Right lobe of liver (tissue), 6 donors: ENCODE results near the gene SCYL1. TPM values are rescaled to one million over a fixed set of nuclear protein-coding genes. Genes with fewer than 3 reads are reported as not detected.
A peak's percentile ranks its signal among the peaks of the same experiment; 100 is the strongest.

ENCODE experiments used
- ATAC-seq, 4 donors: fragments of 200-7000 bp; cut with Tn5 transposase; one replicate each; pipeline ENCODE4 v1.9.1; 2020; ENCODE audit warnings: mild to moderate bottlenecking in 4 of 4, moderate library complexity in 4 of 4
- DNase-seq, 3 donors: peaks; one replicate each; pipeline ENCODE4 v3.0.0-alpha.2; 2020
- H3K27ac ChIP-seq, 3 donors: fragments of 200-600 bp; one replicate each; pipeline ENCODE4 v1.8.0; 2022
- H3K27me3 ChIP-seq, 2 donors: fragments of 200-600 bp; one replicate each; pipeline ENCODE4 v1.8.0; 2022
- H3K36me3 ChIP-seq, 4 donors: fragments of 200-600 bp; sonication (generic) in 1 of 4; one replicate each; pipeline versions ENCODE4 v1.5.1 to v1.8.0; 2017 to 2022; ENCODE audit warnings: control low read depth in 1 of 4
- H3K4me1 ChIP-seq, 4 donors: fragments of 200-600 bp; sonication (generic) in 1 of 4; one replicate each; pipeline versions ENCODE4 v1.5.1 to v1.8.0; 2017 to 2022; ENCODE audit warnings: control low read depth in 1 of 4
- H3K4me3 ChIP-seq, 3 donors: fragments of 200-600 bp; one replicate each; pipeline ENCODE4 v1.8.0; 2022
- H3K9me3 ChIP-seq, 4 donors: fragments of 200-600 bp; sonication (generic) in 1 of 4; one replicate each; pipeline versions ENCODE4 v1.5.1 to v1.8.0; 2017 to 2022; ENCODE audit warnings: control low read depth in 1 of 4
- POLR2A ChIP-seq: fragments of 450-650 bp; IDR thresholded peaks from one replicate; pipeline ENCODE4 v1.6.1; 2017; ENCODE audit warnings: antibody characterized with exemption, mild to moderate bottlenecking
- WGBS: methylation state at CpG from one replicate; pipeline ENCODE4 v1.1.6; 2018; ENCODE audit warnings: low coverage, low lambda C conversion rate; ENCODE audit not compliant: insufficient coverage; ENCODE audit errors: missing lambda C conversion rate; 5-methylcytosine and 5-hydroxymethylcytosine counted together
- intact Hi-C, 2 donors: fragments of 100-400 bp; cut with DNase I; formaldehyde crosslinking; loops; one replicate each; pipeline versions ENCODE4 v1.11.2 to v1.14.1; 2022
- total RNA-seq, 6 experiments: library from RNA; depleted of rRNA in 2 of 6; stranded (reverse); fragments of >200 nt in 2 of 6; fragmentation: NEBNext Ultra II Directional in 3 of 6; extraction: Animal tissue kit (Norgen Biotek cat#: 25700) in 3 of 6; gene quantifications; one replicate each; pipeline versions ENCODE4 v1.1.0 to v1.2.4, GENCODE V29; 2016 to 2023
- TF ChIP-seq, protein P1 (sequence below), 4 donors: fragments of 200-600 bp in 3 of 4; fragments of 450-650 bp in 1 of 4; IDR thresholded peaks; one replicate each; pipeline versions ENCODE4 v1.5.1 to v1.8.0; 2016 to 2022; ENCODE audit warnings: antibody characterized with exemption in 4 of 4, mild to moderate bottlenecking in 2 of 4
- donor health status: DM: no; HTN: yes; CAD: no.
- donor health status: DM: no; HTN: no; CAD: no.
- donor health status: DM: no; HTN: no; CAD: no.
- donor health status: DM: no; HTN: yes; CAD: no.
- donor health status: DM: no; HTN: yes; CAD: no.

SCYL1 gene
- total RNA-seq, 6 experiments from 2014 or later: 51.3 to 82.3 (median 57.0) TPM

DNA sequence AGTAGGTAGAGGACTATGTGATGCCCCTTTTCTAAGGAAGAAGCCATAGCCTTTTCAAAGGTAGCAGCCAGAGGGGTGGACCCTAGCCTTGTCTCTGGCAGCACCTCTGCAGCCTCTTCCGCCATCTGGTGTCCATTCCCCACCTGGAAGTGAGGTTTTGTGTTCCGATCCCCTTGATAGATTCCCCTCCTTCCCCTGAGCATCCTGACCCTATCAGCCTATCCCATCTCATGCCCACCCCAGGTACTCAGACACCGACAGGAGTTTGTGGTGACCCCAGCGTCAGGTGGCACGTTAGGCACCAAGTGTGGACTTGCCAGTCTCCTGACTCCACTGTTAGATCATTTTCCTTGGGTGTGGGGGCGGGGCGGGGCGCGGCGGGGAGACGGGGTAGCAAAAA, 47.1 kb downstream of the SCYL1 start:
- TF ChIP-seq, protein P1, sequence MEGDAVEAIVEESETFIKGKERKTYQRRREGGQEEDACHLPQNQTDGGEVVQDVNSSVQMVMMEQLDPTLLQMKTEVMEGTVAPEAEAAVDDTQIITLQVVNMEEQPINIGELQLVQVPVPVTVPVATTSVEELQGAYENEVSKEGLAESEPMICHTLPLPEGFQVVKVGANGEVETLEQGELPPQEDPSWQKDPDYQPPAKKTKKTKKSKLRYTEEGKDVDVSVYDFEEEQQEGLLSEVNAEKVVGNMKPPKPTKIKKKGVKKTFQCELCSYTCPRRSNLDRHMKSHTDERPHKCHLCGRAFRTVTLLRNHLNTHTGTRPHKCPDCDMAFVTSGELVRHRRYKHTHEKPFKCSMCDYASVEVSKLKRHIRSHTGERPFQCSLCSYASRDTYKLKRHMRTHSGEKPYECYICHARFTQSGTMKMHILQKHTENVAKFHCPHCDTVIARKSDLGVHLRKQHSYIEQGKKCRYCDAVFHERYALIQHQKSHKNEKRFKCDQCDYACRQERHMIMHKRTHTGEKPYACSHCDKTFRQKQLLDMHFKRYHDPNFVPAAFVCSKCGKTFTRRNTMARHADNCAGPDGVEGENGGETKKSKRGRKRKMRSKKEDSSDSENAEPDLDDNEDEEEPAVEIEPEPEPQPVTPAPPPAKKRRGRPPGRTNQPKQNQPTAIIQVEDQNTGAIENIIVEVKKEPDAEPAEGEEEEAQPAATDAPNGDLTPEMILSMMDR (IDR thresholded peaks at IDR 0.05): peak in 3 of 4 donors; percentile 32 to 33 (median 32)
- no peak for TF ChIP-seq POLR2A
- Histone ChIP-seq H3K36me3 (no peaks in the 10 kb centered on the region), H3K4me3 (peak overlapping the region; percentile 53 to 70 (median 55)), H3K4me1 (peaks cover 0 to 55% (median 20%) of the 10 kb centered on the region in 4 donors), H3K27ac (peak overlapping the region; percentile 25 to 68 (median 67)), H3K27me3 (no peaks in the 10 kb centered on the region), H3K9me3 (no peaks in the 10 kb centered on the region)
- ATAC-seq: no peak
- 3% methylated on average over 10 of the region's 11 CpGs for WGBS
- peak in 1 of 3 donors; percentile 42 for DNase-seq
- intact Hi-C loops: loop anchor here in 1 of 2 donors (5.0 kb wide), 1 partner anchor 35 kb away; no protein-coding TSS in a partner anchor

DNA sequence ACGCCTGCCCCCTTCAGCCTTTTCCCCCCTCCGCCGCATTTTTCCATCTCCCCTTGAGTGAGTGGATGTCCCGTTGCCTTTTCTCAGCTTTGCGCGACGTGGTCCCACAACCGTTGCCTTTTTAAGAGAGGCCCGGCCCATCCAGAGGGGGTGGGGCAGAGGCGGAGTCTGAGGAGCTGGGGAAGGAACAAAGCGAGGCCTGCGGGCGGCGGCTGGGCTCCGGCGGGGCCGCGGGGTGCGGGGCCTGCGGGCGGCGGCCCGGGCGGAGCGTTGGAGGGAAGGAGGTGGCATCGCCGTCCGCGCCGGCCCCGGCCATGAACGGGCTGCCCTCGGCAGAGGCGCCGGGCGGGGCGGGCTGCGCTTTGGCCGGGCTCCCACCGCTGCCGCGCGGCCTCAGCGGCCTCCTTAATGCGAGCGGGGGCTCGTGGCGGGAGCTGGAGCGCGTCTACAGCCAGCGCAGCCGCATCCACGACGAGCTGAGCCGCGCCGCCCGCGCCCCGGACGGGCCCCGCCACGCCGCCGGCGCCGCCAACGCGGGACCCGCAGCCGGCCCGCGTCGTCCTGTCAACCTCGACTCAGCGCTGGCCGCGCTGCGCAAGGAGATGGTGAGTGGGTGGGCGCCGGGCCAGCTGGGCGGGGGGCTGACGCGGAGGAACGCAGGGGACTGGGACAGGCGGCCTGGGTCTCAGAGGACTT, 47.6 kb downstream of the SCYL1 start, which contains the start of gene FAM89B:
Gene FAM89B (plus strand): TSS at position 183 of the 696 bp plus-strand sequence. CDS start 132 bp downstream, at position 315.
- Histone ChIP-seq H3K9me3 (no peaks in the 10 kb centered on the region), H3K27ac (peak within 1 kb of the TSS; percentile 31 to 83 (median 68)), H3K4me3 (peak within 1 kb of the TSS; percentile 86 to 99 (median 93)), H3K27me3 (no peaks in the 10 kb centered on the region), H3K36me3 (no peaks in the 10 kb centered on the region), H3K4me1 (peaks cover 0 to 60% (median 20%) of the 10 kb centered on the region in 4 donors)
- ATAC-seq: peak; percentile 15 to 43 (median 38)
- DNase-seq: peak; percentile 93
- whole genome bisulfite sequencing: 0% methylated on average over 27 of the region's 86 CpGs
- peak; percentile 60 for TF ChIP-seq POLR2A
- TF ChIP-seq, protein P1 (IDR thresholded peaks at IDR 0.05): no peak
- intact Hi-C loops: loop anchor here in 1 of 2 donors (5.0 kb wide), 1 partner anchor 35 kb away; no protein-coding TSS in a partner anchor

DNA sequence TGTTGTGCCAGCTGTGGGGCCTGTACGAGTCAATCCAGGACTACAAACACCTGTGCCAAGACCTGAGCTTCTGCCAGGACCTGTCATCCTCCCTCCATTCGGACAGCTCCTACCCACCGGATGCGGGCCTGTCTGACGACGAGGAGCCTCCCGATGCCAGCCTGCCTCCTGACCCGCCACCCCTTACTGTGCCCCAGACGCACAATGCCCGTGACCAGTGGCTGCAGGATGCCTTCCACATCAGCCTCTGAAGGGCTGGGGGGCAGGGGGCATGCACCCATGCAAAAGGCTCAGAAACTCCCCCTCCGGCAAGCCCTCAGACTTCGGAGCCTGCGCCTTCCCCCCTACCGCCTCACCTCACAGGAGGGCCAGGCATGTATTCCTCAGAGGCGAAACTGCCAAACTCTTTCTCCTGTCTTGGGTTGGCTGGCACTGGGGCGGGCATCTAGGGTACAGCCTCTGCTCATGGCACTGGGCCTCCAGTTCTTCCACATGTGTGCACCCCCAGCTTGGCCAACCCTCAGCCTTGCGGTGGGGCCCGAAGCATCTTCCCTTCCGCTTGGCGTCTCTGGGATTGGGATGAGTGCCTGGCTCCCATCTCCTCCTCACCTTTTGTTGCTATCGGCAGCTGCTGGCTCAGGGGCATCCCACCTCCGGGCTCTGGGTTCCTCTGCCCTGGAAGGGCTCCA, 48.7 kb downstream of the SCYL1 start:
- H3K27me3 ChIP-seq: no peaks in the 10 kb centered on the region
- H3K36me3 ChIP-seq: no peaks in the 10 kb centered on the region
- peaks cover 0 to 57% (median 19%) of the 10 kb centered on the region in 4 donors for H3K4me1 ChIP-seq
- TF ChIP-seq, protein P1 (IDR thresholded peaks at IDR 0.05): no peak
- TF ChIP-seq POLR2A: no peak
- intact Hi-C loops: loop anchor here in 1 of 2 donors (5.0 kb wide), 1 partner anchor 36 kb away; no protein-coding TSS in a partner anchor
- DNase-seq (peak in 2 of 3 donors; percentile 55 to 73), ATAC-seq (no peak)
- H3K4me3 ChIP-seq: peak overlapping the region; percentile 53 to 70 (median 55)
- WGBS: 19% methylated on average over 15 of the region's 22 CpGs
- H3K27ac ChIP-seq: peak overlapping the region in 2 of 3 donors; percentile 67 to 68
- H3K9me3 ChIP-seq: no peaks in the 10 kb centered on the region

DNA sequence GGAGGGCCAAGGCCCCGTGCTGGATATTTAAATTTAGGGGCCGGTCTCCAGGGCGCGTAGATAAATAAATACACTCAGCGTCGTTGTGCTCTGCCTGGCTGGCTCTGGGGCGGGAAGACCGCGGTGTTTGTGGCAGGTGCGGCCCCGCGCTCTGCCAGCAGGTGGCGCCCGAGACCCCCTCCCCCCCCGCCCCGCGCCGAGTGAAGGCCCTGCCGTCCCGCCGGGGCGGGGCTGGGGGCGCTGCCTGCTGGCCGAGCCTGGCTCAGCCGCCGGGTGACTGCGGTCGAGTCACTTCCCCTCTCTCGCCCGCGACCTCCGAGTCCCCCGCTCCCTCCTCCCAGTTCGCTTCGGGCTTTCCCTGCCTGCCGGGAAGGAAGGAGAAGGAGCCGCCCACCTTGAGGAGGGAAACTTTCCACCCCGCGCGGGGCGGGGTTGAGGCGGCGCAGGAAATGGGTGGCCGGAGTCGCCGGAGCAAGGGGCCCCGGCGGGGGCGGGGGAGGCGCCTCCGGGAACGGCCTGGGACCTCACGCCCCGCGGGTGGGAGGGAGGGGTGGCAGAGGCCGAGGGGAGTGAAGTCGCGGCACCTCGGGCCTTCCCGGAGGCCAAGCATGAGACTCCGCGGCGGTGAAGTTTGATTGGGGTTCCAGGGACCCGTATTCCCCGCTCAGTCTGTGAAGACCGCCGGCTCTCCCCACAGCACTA, 49.4 kb downstream of the SCYL1 start:
- Histone ChIP-seq H3K9me3 (no peaks in the 10 kb centered on the region), H3K4me1 (peaks cover 0 to 50% (median 16%) of the 10 kb centered on the region in 4 donors), H3K36me3 (no peaks in the 10 kb centered on the region), H3K27me3 (no peaks in the 10 kb centered on the region), H3K27ac (peak overlapping the region; percentile 58 to 82 (median 68)), H3K4me3 (peak overlapping the region; percentile 53 to 70 (median 55))
- ATAC-seq (peak; percentile 41 to 65 (median 58)), DNase-seq (peak; percentile 90 to 96 (median 94))
- TF ChIP-seq, protein P1 (IDR thresholded peaks at IDR 0.05): peak; percentile 91 to 99 (median 99)
- peak; percentile 26 for TF ChIP-seq POLR2A
- intact Hi-C loops: loop anchor here in 1 of 2 donors (5.0 kb wide), 1 partner anchor 37 kb away; no protein-coding TSS in a partner anchor
- WGBS: no CpG with 5 or more reads among the region's 67 CpGs
